Caco-2 (cell line): ENCODE measurements around the gene NSDHL. TPM values are rescaled to one million over a fixed set of nuclear protein-coding genes. Genes with fewer than 3 reads are reported as not detected.

Source experiments
- BruUV-seq: library from RNA; stranded (reverse); fragments of 400-500 nt; replicated peaks from 2 replicates; lab custom pipeline; 2021; lab: Mats Ljungman, UMichigan
- CTCF ChIA-PET: fragments of 300-600 bp; sonication (Branson Sonifier 250); formaldehyde crosslinking; loops from one replicate; lab custom pipeline; 2022; ENCODE audit warnings: antibody characterized with exemption; lab: Charles Lee
- POLR2A ChIA-PET: fragments of 300-600 bp; sonication (Branson Sonifier 250); formaldehyde crosslinking; loops from one replicate; lab custom pipeline; 2022; ENCODE audit warnings: antibody characterized with exemption; lab: Charles Lee
- DNase-seq, 2 experiments: peaks; one replicate each; pipeline versions ENCODE4 v3.0.0 to v3.0.0-alpha.2; 2020 to 2022
- H3K27me3 ChIP-seq: replicated peaks from 2 replicates; pipeline ENCODE4 v1.6.0; 2011; ENCODE audit warnings: low read length; ENCODE audit not compliant: control insufficient read depth, insufficient read depth
- H3K36me3 ChIP-seq: 2 replicates; pipeline ENCODE4 v1.5.1; 2011; ENCODE audit warnings: low read length; ENCODE audit not compliant: control insufficient read depth, insufficient read depth
- H3K4me1 ChIP-seq: fragments of 250-450 bp; sonication (Bioruptor Pico); 2 replicates; pipeline ENCODE4 v1.5.1; 2020; ENCODE audit warnings: mild to moderate bottlenecking
- H3K4me3 ChIP-seq: 2 replicates; pipeline ENCODE4 v1.5.1; 2011; ENCODE audit warnings: low read depth, mild to moderate bottlenecking, control low read depth, low read length
- H3K9me3 ChIP-seq: fragments of 250-450 bp; sonication (Bioruptor Pico); 2 replicates; pipeline ENCODE4 v1.5.1; 2020; ENCODE audit warnings: mild to moderate bottlenecking, moderate library complexity
- H3K27ac Mint-ChIP-seq: one replicate; pipeline ENCODE4 v1.8.0; 2022; ENCODE audit warnings: mixed read lengths; ENCODE audit not compliant: unreplicated experiment
- H3K27me3 Mint-ChIP-seq: one replicate; pipeline ENCODE4 v1.8.0; 2022; ENCODE audit warnings: mixed read lengths; ENCODE audit not compliant: insufficient read depth, unreplicated experiment
- H3K36me3 Mint-ChIP-seq: one replicate; pipeline ENCODE4 v1.8.0; 2022; ENCODE audit warnings: mild to moderate bottlenecking, mixed read lengths; ENCODE audit not compliant: insufficient read depth, unreplicated experiment
- H3K4me1 Mint-ChIP-seq: one replicate; pipeline ENCODE4 v1.8.0; 2022; ENCODE audit warnings: low read depth, mixed read lengths; ENCODE audit not compliant: unreplicated experiment
- H3K4me3 Mint-ChIP-seq: one replicate; pipeline ENCODE4 v1.8.0; 2022; ENCODE audit warnings: mild to moderate bottlenecking, moderate library complexity, mixed read lengths; ENCODE audit not compliant: unreplicated experiment
- H3K9me3 Mint-ChIP-seq: one replicate; pipeline ENCODE4 v1.8.0; 2022; ENCODE audit warnings: mixed read lengths; ENCODE audit not compliant: unreplicated experiment
- intact Hi-C: fragments of 100-400 bp; cut with micrococcal nuclease; formaldehyde crosslinking; loops from one replicate; pipeline ENCODE4 v1.10.0; 2022; ENCODE audit not compliant: unreplicated experiment
- total RNA-seq: library from RNA; stranded (reverse); gene quantifications from 2 replicates; pipeline ENCODE4 v1.2.3, GENCODE V29; 2022
- TF ChIP-seq, protein P1 (sequence below), 2 experiments: fragments of 200-600 bp in 1 of 2; IDR thresholded peaks; 1 replicate in 1 of 2; 2 replicates in 1 of 2; pipeline versions ENCODE4 v1.5.1 to v1.8.0; 2011 to 2022; ENCODE audit warnings: antibody characterized with exemption in 1 of 2, control low read depth in 1 of 2, inconsistent platforms in 1 of 2, low read depth in 1 of 2, low read length in 1 of 2, mild to moderate bottlenecking in 1 of 2, moderate library complexity in 1 of 2; ENCODE audit not compliant: insufficient read depth in 1 of 2, severe bottlenecking in 1 of 2, unreplicated experiment in 1 of 2

Gene NSDHL
- total RNA-seq, 1 experiment from 2014 or later = 34.9 TPM

DNA sequence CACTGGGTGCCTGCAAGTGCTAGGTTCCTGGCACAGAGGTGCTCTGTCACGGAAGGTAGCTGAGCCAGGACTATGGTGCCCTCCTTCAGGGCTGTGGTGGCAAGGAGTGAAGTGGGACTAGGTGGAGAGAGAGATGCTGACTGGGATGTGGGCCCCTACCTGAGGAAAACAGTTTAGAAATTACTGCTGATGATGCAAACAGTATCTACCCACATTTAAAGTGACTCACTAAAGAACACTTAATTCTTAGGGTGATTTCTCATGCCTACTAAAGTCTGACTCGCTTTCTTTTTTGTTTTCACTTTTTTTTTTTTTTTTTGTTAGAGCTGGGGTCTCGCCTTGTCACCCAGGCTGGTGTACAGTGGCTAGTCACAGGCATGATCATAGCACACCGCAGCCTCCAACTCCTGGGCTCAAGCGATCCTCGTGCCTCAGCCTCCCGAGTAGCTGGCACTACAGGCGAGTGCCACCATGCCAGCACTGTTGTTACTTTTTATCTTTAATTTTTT, 70.1 kb downstream of the NSDHL start:
- H3K4me3 Mint-ChIP-seq = no peak overlapping the region
- no peak for DNase-seq
- no peaks in the 10 kb centered on the region for H3K36me3 Mint-ChIP-seq
- CTCF ChIA-PET = interaction anchor here (1.4 kb wide), 1 partner anchor 26 kb away, joined by 7 read pairs; no protein-coding TSS in a partner anchor
- Histone ChIP-seq H3K27me3 (no peaks in the 10 kb centered on the region), H3K9me3 (no peaks in the 10 kb centered on the region), H3K4me1 (peaks cover 9% of the 10 kb centered on the region), H3K36me3 (no peaks in the 10 kb centered on the region), H3K4me3 (no peak overlapping the region)
- H3K4me1 Mint-ChIP-seq = peaks cover 11% of the 10 kb centered on the region
- no TSS peak for BruUV-seq
- no peak overlapping the region for H3K27ac Mint-ChIP-seq
- H3K9me3 Mint-ChIP-seq = no peaks in the 10 kb centered on the region
- TF ChIP-seq, protein P1, sequence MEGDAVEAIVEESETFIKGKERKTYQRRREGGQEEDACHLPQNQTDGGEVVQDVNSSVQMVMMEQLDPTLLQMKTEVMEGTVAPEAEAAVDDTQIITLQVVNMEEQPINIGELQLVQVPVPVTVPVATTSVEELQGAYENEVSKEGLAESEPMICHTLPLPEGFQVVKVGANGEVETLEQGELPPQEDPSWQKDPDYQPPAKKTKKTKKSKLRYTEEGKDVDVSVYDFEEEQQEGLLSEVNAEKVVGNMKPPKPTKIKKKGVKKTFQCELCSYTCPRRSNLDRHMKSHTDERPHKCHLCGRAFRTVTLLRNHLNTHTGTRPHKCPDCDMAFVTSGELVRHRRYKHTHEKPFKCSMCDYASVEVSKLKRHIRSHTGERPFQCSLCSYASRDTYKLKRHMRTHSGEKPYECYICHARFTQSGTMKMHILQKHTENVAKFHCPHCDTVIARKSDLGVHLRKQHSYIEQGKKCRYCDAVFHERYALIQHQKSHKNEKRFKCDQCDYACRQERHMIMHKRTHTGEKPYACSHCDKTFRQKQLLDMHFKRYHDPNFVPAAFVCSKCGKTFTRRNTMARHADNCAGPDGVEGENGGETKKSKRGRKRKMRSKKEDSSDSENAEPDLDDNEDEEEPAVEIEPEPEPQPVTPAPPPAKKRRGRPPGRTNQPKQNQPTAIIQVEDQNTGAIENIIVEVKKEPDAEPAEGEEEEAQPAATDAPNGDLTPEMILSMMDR (IDR thresholded peaks at IDR 0.05; ENCODE audit: insufficient read depth in 1 of 2, low read depth in 1 of 2, low read length in 1 of 2, severe bottlenecking in 1 of 2, unreplicated experiment in 1 of 2) = no peak
- H3K27me3 Mint-ChIP-seq = no peaks in the 10 kb centered on the region
- intact Hi-C loops = no loop called here
- POLR2A ChIA-PET = no interaction called here

DNA sequence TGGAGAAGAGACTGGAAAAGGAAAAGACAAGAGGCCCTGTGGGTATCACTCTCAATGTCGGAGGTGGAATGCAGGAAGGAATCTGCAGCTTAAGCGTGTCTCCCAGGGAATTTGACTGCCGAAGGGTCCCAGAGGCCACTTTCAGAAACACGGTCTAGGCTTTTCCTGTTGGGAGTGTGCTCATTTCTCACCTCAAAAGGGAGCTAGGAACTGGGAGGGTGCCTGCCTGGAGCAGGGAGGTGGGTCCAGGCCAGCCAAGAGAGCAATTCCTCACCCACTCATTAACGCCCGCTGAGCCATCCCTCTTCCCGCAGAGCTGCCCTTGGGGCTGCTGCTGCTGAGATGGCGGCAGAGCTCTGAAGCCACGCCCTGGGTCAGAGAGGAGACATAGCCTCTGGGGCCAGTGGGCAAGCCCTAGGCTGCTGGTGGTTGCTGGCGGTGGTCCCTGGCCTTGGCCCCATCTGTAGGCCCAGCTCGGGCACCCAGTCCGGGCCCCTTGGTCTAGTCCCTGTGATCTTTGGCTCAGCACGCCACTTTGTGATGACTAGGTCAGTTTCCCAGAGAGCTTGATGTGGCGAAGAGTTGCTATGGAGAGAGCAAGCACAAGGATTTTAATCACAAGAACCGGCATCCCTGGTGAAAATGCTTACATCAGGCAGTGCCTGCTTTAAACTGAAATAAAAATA, 71.1 kb downstream of the NSDHL start:
- Histone ChIP-seq H3K4me1 (peaks cover 6% of the 10 kb centered on the region), H3K4me3 (no peak overlapping the region), H3K27me3 (no peaks in the 10 kb centered on the region), H3K36me3 (no peaks in the 10 kb centered on the region), H3K9me3 (no peaks in the 10 kb centered on the region)
- DNase-seq = no peak
- intact Hi-C loops = no loop called here
- H3K4me3 Mint-ChIP-seq = no peak overlapping the region
- no peaks in the 10 kb centered on the region for H3K36me3 Mint-ChIP-seq
- POLR2A ChIA-PET = no interaction called here
- H3K9me3 Mint-ChIP-seq = no peaks in the 10 kb centered on the region
- H3K27me3 Mint-ChIP-seq = no peaks in the 10 kb centered on the region
- no TSS peak for BruUV-seq
- CTCF ChIA-PET = interaction anchor here (1.4 kb wide), 1 partner anchor 25 kb away, joined by 7 read pairs; no protein-coding TSS in a partner anchor
- H3K4me1 Mint-ChIP-seq = peaks cover 1% of the 10 kb centered on the region
- H3K27ac Mint-ChIP-seq = no peak overlapping the region
- TF ChIP-seq, protein P1 (IDR thresholded peaks at IDR 0.05; ENCODE audit: insufficient read depth in 1 of 2, low read depth in 1 of 2, low read length in 1 of 2, severe bottlenecking in 1 of 2, unreplicated experiment in 1 of 2) = no peak

- ChIA-PET CTCF (interaction anchor here (1.4 kb wide), 1 partner anchor 24 kb away, joined by 7 read pairs; no protein-coding TSS in a partner anchor), POLR2A (no interaction called here)
- TF ChIP-seq, protein P1 (IDR thresholded peaks at IDR 0.05; ENCODE audit: insufficient read depth in 1 of 2, low read depth in 1 of 2, low read length in 1 of 2, severe bottlenecking in 1 of 2, unreplicated experiment in 1 of 2) = no peak
- Mint-ChIP-seq H3K4me3 (no peak overlapping the region), H3K36me3 (no peaks in the 10 kb centered on the region), H3K4me1 (no peaks in the 10 kb centered on the region), H3K9me3 (no peaks in the 10 kb centered on the region), H3K27me3 (no peaks in the 10 kb centered on the region), H3K27ac (no peak overlapping the region)
- Histone ChIP-seq H3K4me3 (no peak overlapping the region), H3K36me3 (no peaks in the 10 kb centered on the region), H3K27me3 (no peaks in the 10 kb centered on the region), H3K9me3 (no peaks in the 10 kb centered on the region), H3K4me1 (peaks cover 2% of the 10 kb centered on the region)
- no TSS peak for BruUV-seq
- intact Hi-C loops = no loop called here
- no peak for DNase-seq
These were observed 71.6 kb downstream of the NSDHL start for GRCh38 chrX:152902502-152902820.
